Right lobe of liver (tissue), 6 donors: ENCODE measurements around the gene TST. TPM values are rescaled to one million over a fixed set of nuclear protein-coding genes. Genes with fewer than 3 reads are reported as not detected.

Experiments
- ATAC-seq, 4 donors: fragments of 200-7000 bp; cut with Tn5 transposase; one replicate each; pipeline ENCODE4 v1.9.1; 2020; ENCODE audit warnings: mild to moderate bottlenecking in 4 of 4, moderate library complexity in 4 of 4
- DNase-seq, 3 donors: peaks; one replicate each; pipeline ENCODE4 v3.0.0-alpha.2; 2020
- H3K27ac ChIP-seq, 3 donors: fragments of 200-600 bp; one replicate each; pipeline ENCODE4 v1.8.0; 2022
- H3K27me3 ChIP-seq, 2 donors: fragments of 200-600 bp; one replicate each; pipeline ENCODE4 v1.8.0; 2022
- H3K36me3 ChIP-seq, 4 donors: fragments of 200-600 bp; sonication (generic) in 1 of 4; one replicate each; pipeline versions ENCODE4 v1.5.1 to v1.8.0; 2017 to 2022; ENCODE audit warnings: control low read depth in 1 of 4
- H3K4me1 ChIP-seq, 4 donors: fragments of 200-600 bp; sonication (generic) in 1 of 4; one replicate each; pipeline versions ENCODE4 v1.5.1 to v1.8.0; 2017 to 2022; ENCODE audit warnings: control low read depth in 1 of 4
- H3K4me3 ChIP-seq, 3 donors: fragments of 200-600 bp; one replicate each; pipeline ENCODE4 v1.8.0; 2022
- H3K9me3 ChIP-seq, 4 donors: fragments of 200-600 bp; sonication (generic) in 1 of 4; one replicate each; pipeline versions ENCODE4 v1.5.1 to v1.8.0; 2017 to 2022; ENCODE audit warnings: control low read depth in 1 of 4
- CTCF ChIP-seq, 4 donors: fragments of 200-600 bp in 3 of 4; fragments of 450-650 bp in 1 of 4; IDR thresholded peaks; one replicate each; pipeline versions ENCODE4 v1.5.1 to v1.8.0; 2016 to 2022; ENCODE audit warnings: antibody characterized with exemption in 4 of 4, mild to moderate bottlenecking in 2 of 4
- POLR2A ChIP-seq: fragments of 450-650 bp; IDR thresholded peaks from one replicate; pipeline ENCODE4 v1.6.1; 2017; ENCODE audit warnings: antibody characterized with exemption, mild to moderate bottlenecking
- WGBS: methylation state at CpG from one replicate; pipeline ENCODE4 v1.1.6; 2018; ENCODE audit warnings: low coverage, low lambda C conversion rate; ENCODE audit not compliant: insufficient coverage; ENCODE audit errors: missing lambda C conversion rate; 5-methylcytosine and 5-hydroxymethylcytosine counted together
- intact Hi-C, 2 donors: fragments of 100-400 bp; cut with DNase I; formaldehyde crosslinking; loops; one replicate each; pipeline versions ENCODE4 v1.11.2 to v1.14.1; 2022
- total RNA-seq, 6 experiments: library from RNA; depleted of rRNA in 2 of 6; stranded (reverse); fragments of >200 nt in 2 of 6; fragmentation: NEBNext Ultra II Directional in 3 of 6; extraction: Animal tissue kit (Norgen Biotek cat#: 25700) in 3 of 6; gene quantifications; one replicate each; pipeline versions ENCODE4 v1.1.0 to v1.2.4, GENCODE V29; 2016 to 2023
- donor health status: DM: no; HTN: yes; CAD: no.
- donor health status: DM: no; HTN: no; CAD: no.
- donor health status: DM: no; HTN: no; CAD: no.
- donor health status: DM: no; HTN: yes; CAD: no.
- donor health status: DM: no; HTN: yes; CAD: no.

The TST gene
- total RNA-seq, 6 experiments from 2014 or later, result 223 to 355 (median 321) TPM

- WGBS, result 24% methylated on average over 20 of the region's 45 CpGs
- DNase-seq, result peak in 1 of 3 donors; percentile 49
- Histone ChIP-seq H3K9me3 (no peaks in the 10 kb centered on the region), H3K27me3 (no peaks in the 10 kb centered on the region), H3K4me1 (peaks cover 0 to 76% (median 35%) of the 10 kb centered on the region in 4 donors), H3K4me3 (peak overlapping the region; percentile 98 to 100 (median 99)), H3K36me3 (peaks cover 0 to 9% (median 4%) of the 10 kb centered on the region in 4 donors), H3K27ac (peak overlapping the region; percentile 76 to 95 (median 89))
- intact Hi-C loops, result no loop called here
- peak in 1 of 4 donors; percentile 0 for ATAC-seq
- no peak for TF ChIP-seq CTCF (IDR thresholded peaks at IDR 0.05)
- TF ChIP-seq POLR2A, result no peak
Observed at GRCh38 chr22:37018086-37018814, 997 bp downstream of the TST start.

GRCh38 chr22:37017356-37017755 is 1.9 kb downstream of the TST start:
- Histone ChIP-seq H3K27ac (peak overlapping the region; percentile 8 to 95 (median 46)), H3K36me3 (peaks cover 0 to 9% (median 4%) of the 10 kb centered on the region in 4 donors), H3K4me1 (peaks cover 0 to 76% (median 35%) of the 10 kb centered on the region in 4 donors), H3K4me3 (peak overlapping the region; percentile 98 to 100 (median 99)), H3K27me3 (no peaks in the 10 kb centered on the region), H3K9me3 (no peaks in the 10 kb centered on the region)
- intact Hi-C loops, result no loop called here
- DNase-seq, result peak; percentile 56 to 83 (median 78)
- 42% methylated on average over 10 of the region's 10 CpGs for WGBS
- TF ChIP-seq CTCF (IDR thresholded peaks at IDR 0.05) (no peak), POLR2A (no peak)
- ATAC-seq, result peak in 2 of 4 donors; percentile 3 to 27

GRCh38 chr22:37016134-37016910 is 2.9 kb downstream of the TST start:
- no peaks in the 10 kb centered on the region for H3K9me3 ChIP-seq
- peak overlapping the region in 2 of 3 donors; percentile 50 to 95 for H3K27ac ChIP-seq
- WGBS, result 59% methylated on average over 8 of the region's 14 CpGs
- H3K4me1 ChIP-seq, result peaks cover 0 to 76% (median 35%) of the 10 kb centered on the region in 4 donors
- ATAC-seq, result no peak
- no peak for DNase-seq
- peaks cover 0 to 9% (median 4%) of the 10 kb centered on the region in 4 donors for H3K36me3 ChIP-seq
- peak overlapping the region in 1 of 3 donors; percentile 100 for H3K4me3 ChIP-seq
- no peaks in the 10 kb centered on the region for H3K27me3 ChIP-seq
- no peak for TF ChIP-seq CTCF (IDR thresholded peaks at IDR 0.05)
- no peak for TF ChIP-seq POLR2A
- intact Hi-C loops, result no loop called here

GRCh38 chr22:37015587-37015878 is 3.7 kb downstream of the TST start:
- Histone ChIP-seq H3K27ac (peak overlapping the region in 2 of 3 donors; percentile 50 to 73), H3K9me3 (no peaks in the 10 kb centered on the region), H3K4me3 (no peak overlapping the region), H3K4me1 (peaks cover 0 to 76% (median 33%) of the 10 kb centered on the region in 4 donors), H3K27me3 (no peaks in the 10 kb centered on the region), H3K36me3 (peaks cover 0 to 9% (median 4%) of the 10 kb centered on the region in 4 donors)
- peak in 1 of 3 donors; percentile 47 for DNase-seq
- intact Hi-C loops, result no loop called here
- ATAC-seq, result no peak
- WGBS, result no CpG with 5 or more reads among the region's 4 CpGs
- no peak for TF ChIP-seq CTCF (IDR thresholded peaks at IDR 0.05)
- no peak for TF ChIP-seq POLR2A
